WERI-Rb-1 (cell line): ENCODE measurements around the gene MAML2.

Source experiments
- DNase-seq: peaks from one replicate; pipeline ENCODE4 v3.0.0-alpha.2; 2020
- H3K27ac ChIP-seq: fragments of 250-450 bp; sonication (Bioruptor Pico); 2 replicates; pipeline ENCODE4 v1.5.1; 2020; ENCODE audit warnings: mild to moderate bottlenecking, moderate library complexity
- H3K27me3 ChIP-seq: fragments of 250-450 bp; sonication (Bioruptor Pico); 2 replicates; pipeline ENCODE4 v1.5.1; 2021; ENCODE audit warnings: mild to moderate bottlenecking, low read depth, moderate library complexity; ENCODE audit not compliant: insufficient read depth, severe bottlenecking
- H3K36me3 ChIP-seq: fragments of 250-450 bp; sonication (Bioruptor Pico); 2 replicates; pipeline ENCODE4 v1.5.1; 2020; ENCODE audit warnings: mild to moderate bottlenecking, moderate library complexity
- H3K4me3 ChIP-seq: 2 replicates; pipeline ENCODE4 v1.5.1; 2011; ENCODE audit warnings: low read depth, mild to moderate bottlenecking, control low read depth, low read length
- H3K9me3 ChIP-seq: fragments of 250-450 bp; sonication (Bioruptor Pico); 2 replicates; pipeline ENCODE4 v1.5.1; 2021; ENCODE audit warnings: mild to moderate bottlenecking, moderate library complexity; ENCODE audit not compliant: severe bottlenecking
- CTCF ChIP-seq: IDR thresholded peaks from 2 replicates; pipeline ENCODE4 v1.5.1; 2011; ENCODE audit warnings: low read depth, mild to moderate bottlenecking, control low read depth, inconsistent platforms, low read length

Gene MAML2

GRCh38 chr11:96162816-96163499, 180.0 kb downstream of the MAML2 start:
- no peak for TF ChIP-seq CTCF
- H3K27ac ChIP-seq: no peak overlapping the region
- DNase-seq: peak; percentile 28
- H3K36me3 ChIP-seq: no peaks in the 10 kb centered on the region; the same call in 1 of the 2 replicates
- H3K27me3 ChIP-seq: no peaks in the 10 kb centered on the region
- no peak overlapping the region for H3K4me3 ChIP-seq
- no peaks in the 10 kb centered on the region for H3K9me3 ChIP-seq

- Histone ChIP-seq H3K4me3 (no peak overlapping the region), H3K9me3 (no peaks in the 10 kb centered on the region), H3K27me3 (no peaks in the 10 kb centered on the region), H3K36me3 (no peaks in the 10 kb centered on the region; the same call in 1 of the 2 replicates), H3K27ac (no peak overlapping the region)
- DNase-seq: no peak
- no peak for TF ChIP-seq CTCF
Measured at GRCh38 chr11:96161307-96162089, 181.5 kb downstream of the MAML2 start.

GRCh38 chr11:96160732-96161306, 182.2 kb downstream of the MAML2 start:
- TF ChIP-seq CTCF: no peak
- Histone ChIP-seq H3K4me3 (no peak overlapping the region), H3K9me3 (no peaks in the 10 kb centered on the region), H3K27ac (no peak overlapping the region), H3K36me3 (no peaks in the 10 kb centered on the region; the same call in 1 of the 2 replicates), H3K27me3 (no peaks in the 10 kb centered on the region)
- no peak for DNase-seq

GRCh38 chr11:96159968-96160367, 183.0 kb downstream of the MAML2 start:
- H3K36me3 ChIP-seq: no peaks in the 10 kb centered on the region; the same call in 1 of the 2 replicates
- no peak for DNase-seq
- no peak overlapping the region for H3K27ac ChIP-seq
- no peak for TF ChIP-seq CTCF
- H3K27me3 ChIP-seq: no peaks in the 10 kb centered on the region
- no peak overlapping the region for H3K4me3 ChIP-seq
- no peaks in the 10 kb centered on the region for H3K9me3 ChIP-seq

- no peak overlapping the region for H3K4me3 ChIP-seq
- H3K9me3 ChIP-seq: no peaks in the 10 kb centered on the region
- H3K27me3 ChIP-seq: no peaks in the 10 kb centered on the region
- no peak overlapping the region for H3K27ac ChIP-seq
- no peak for DNase-seq
- no peak for TF ChIP-seq CTCF
- no peaks in the 10 kb centered on the region; the same call in 1 of the 2 replicates for H3K36me3 ChIP-seq
Measured at GRCh38 chr11:96158126-96158525, 184.9 kb downstream of the MAML2 start.
